HG03378 (cell line): ENCODE measurements around the gene POLR3E.
A peak's percentile ranks its signal among the peaks of the same experiment; 100 is the strongest.
"Not testable (repeated sequence)": the region's sequence is repeated elsewhere in the genome, so short reads cannot be mapped to it uniquely, and the experiment has no call there.

Source experiments
- ATAC-seq: cut with Tn5 transposase; IDR thresholded peaks from one replicate; pipeline ENCODE4 v1.9.1; 2021; ENCODE audit warnings: mild to moderate bottlenecking, moderate library complexity; ENCODE audit not compliant: unreplicated experiment

The POLR3E gene

GRCh38 chr16:22333457-22333994 is 36.3 kb downstream of the POLR3E start:
- ATAC-seq: no peak

GRCh38 chr16:22335668-22336246 is 38.5 kb downstream of the POLR3E start:
- ATAC-seq: no peak

GRCh38 chr16:22336581-22336980 is 39.4 kb downstream of the POLR3E start:
- ATAC-seq: no peak

GRCh38 chr16:22337045-22337444 is 39.8 kb downstream of the POLR3E start:
- no peak for ATAC-seq

- ATAC-seq: no peak
Observed at GRCh38 chr16:22337849-22338635, 40.8 kb downstream of the POLR3E start.

- no peak for ATAC-seq
Observed at GRCh38 chr16:22340945-22341344, 43.7 kb downstream of the POLR3E start.

GRCh38 chr16:22342082-22342481 is 44.9 kb downstream of the POLR3E start:
- ATAC-seq: no peak

GRCh38 chr16:22346483-22346882 is 49.3 kb downstream of the POLR3E start:
- ATAC-seq: no peak

GRCh38 chr16:22347100-22347820 is 50.1 kb downstream of the POLR3E start:
- ATAC-seq: no peak

- ATAC-seq: no peak
Observed at GRCh38 chr16:22348291-22348690, 51.1 kb downstream of the POLR3E start.

GRCh38 chr16:22351017-22351416 is 53.8 kb downstream of the POLR3E start:
- ATAC-seq: not testable (repeated sequence)

GRCh38 chr16:22352140-22352539 is 54.9 kb downstream of the POLR3E start:
- ATAC-seq: no peak

GRCh38 chr16:22352723-22353122 is 55.5 kb downstream of the POLR3E start:
- ATAC-seq: no peak

- ATAC-seq: no peak
Observed at GRCh38 chr16:22353191-22353919, 56.1 kb downstream of the POLR3E start.

GRCh38 chr16:22353933-22354541 is 56.8 kb downstream of the POLR3E start:
- no peak for ATAC-seq

- ATAC-seq: no peak
Observed at GRCh38 chr16:22355487-22355908, 58.3 kb downstream of the POLR3E start.

GRCh38 chr16:22356930-22357634 is 59.9 kb downstream of the POLR3E start:
- ATAC-seq: no peak

GRCh38 chr16:22357635-22357971 is 60.4 kb downstream of the POLR3E start:
- peak; percentile 59 for ATAC-seq

- peak; percentile 10 for ATAC-seq
Observed at GRCh38 chr16:22358000-22358399, 60.8 kb downstream of the POLR3E start.

- ATAC-seq: no peak
Observed at GRCh38 chr16:22359679-22360078, 62.5 kb downstream of the POLR3E start.
